Tibial nerve (tissue), 4 donors: ENCODE results near the gene CLMN.

Experiments
- CTCF ChIP-seq, 5 experiments: fragments of 200-600 bp in 3 of 5; fragments of 450-650 bp in 2 of 5; sonication (generic) in 3 of 5; IDR thresholded peaks; one replicate each; pipeline ENCODE4 v1.5.1; 2016 to 2019; ENCODE audit warnings: antibody characterized with exemption in 5 of 5, mild to moderate bottlenecking in 3 of 5, moderate library complexity in 2 of 5
- EP300 ChIP-seq, 2 donors: sonication (generic); formaldehyde crosslinking; IDR thresholded peaks; one replicate each; pipeline ENCODE4 v1.6.1; 2017; ENCODE audit warnings: antibody characterized with exemption in 2 of 2, mild to moderate bottlenecking in 1 of 2
- POLR2A ChIP-seq, 2 donors: fragments of 450-650 bp; IDR thresholded peaks; one replicate each; pipeline ENCODE4 v1.6.1; 2017; ENCODE audit warnings: antibody characterized with exemption in 2 of 2, mild to moderate bottlenecking in 2 of 2, moderate library complexity in 2 of 2

DNA sequence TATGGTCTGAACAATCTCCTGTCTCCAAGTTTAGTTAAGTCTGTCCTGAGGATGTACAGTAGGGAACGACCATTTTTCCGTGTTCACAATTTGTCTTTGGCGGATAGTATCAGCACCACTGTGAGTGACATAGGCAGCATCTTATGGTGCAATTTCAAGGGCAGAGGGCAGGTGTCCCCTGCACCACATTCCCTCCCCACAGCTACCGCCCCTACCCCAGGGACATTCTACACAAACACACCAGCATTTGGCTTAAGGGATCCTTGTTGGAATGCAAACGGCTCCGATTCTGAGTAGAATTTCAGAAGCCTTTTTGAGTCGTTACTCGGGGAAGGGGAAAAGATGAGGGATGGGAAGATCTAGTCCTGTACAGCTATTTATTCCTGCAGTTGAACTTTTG, 137.3 kb downstream of the CLMN start:
- TF ChIP-seq CTCF (IDR thresholded peaks at IDR 0.05) (no peak), POLR2A (IDR thresholded peaks at IDR 0.05) (no peak), EP300 (IDR thresholded peaks at IDR 0.05) (no peak)
